ENCODE results near the gene ZBTB20.

Gene ZBTB20

GRCh38 chr3:114377426-114377825, 769.7 kb downstream of the ZBTB20 start:
- Histone ChIP-seq H3K9me3 (ENCODE audit: control insufficient read depth, low read length) (no peaks in the 10 kb centered on the region), H3K27ac (ENCODE audit: low read depth, low read length, severe bottlenecking) (no peak overlapping the region), H3K4me1 (ENCODE audit: control insufficient read depth, insufficient read depth, low read length, poor library complexity, severe bottlenecking) (peaks cover 30% of the 10 kb centered on the region), H3K36me3 (ENCODE audit: control insufficient read depth, insufficient read depth, low read length) (no peaks in the 10 kb centered on the region), H3K4me3 (ENCODE audit: extremely low read depth, insufficient read depth, low read length, poor library complexity, severe bottlenecking) (no peak overlapping the region)
- WGBS, 2 experiments (ENCODE audit: insufficient coverage in 2 of 2) = 87 to 94% methylated on average over 2 of the region's 4 CpGs

- H3K4me1 ChIP-seq (ENCODE audit: control insufficient read depth, insufficient read depth, low read length, poor library complexity, severe bottlenecking) = peaks cover 23% of the 10 kb centered on the region
- H3K4me3 ChIP-seq (ENCODE audit: extremely low read depth, insufficient read depth, low read length, poor library complexity, severe bottlenecking) = no peak overlapping the region
- no peaks in the 10 kb centered on the region for H3K36me3 ChIP-seq (ENCODE audit: control insufficient read depth, insufficient read depth, low read length)
- no peaks in the 10 kb centered on the region for H3K9me3 ChIP-seq (ENCODE audit: control insufficient read depth, low read length)
- 90 to 94% methylated on average over 4 to 6 of the region's 8 CpGs for WGBS, 2 experiments (ENCODE audit: insufficient coverage in 2 of 2)
- no peak overlapping the region for H3K27ac ChIP-seq (ENCODE audit: low read depth, low read length, severe bottlenecking)
Observed at GRCh38 chr3:114376516-114377185, 770.4 kb downstream of the ZBTB20 start.

- no peak overlapping the region for H3K4me3 ChIP-seq (ENCODE audit: extremely low read depth, insufficient read depth, low read length, poor library complexity, severe bottlenecking)
- peaks cover 15% of the 10 kb centered on the region for H3K4me1 ChIP-seq (ENCODE audit: control insufficient read depth, insufficient read depth, low read length, poor library complexity, severe bottlenecking)
Observed at GRCh38 chr3:114375608-114376421, 771.3 kb downstream of the ZBTB20 start.

GRCh38 chr3:114374433-114374990, 772.6 kb downstream of the ZBTB20 start:
- Histone ChIP-seq H3K27ac (ENCODE audit: low read depth, low read length, severe bottlenecking) (no peak overlapping the region), H3K9me3 (ENCODE audit: control insufficient read depth, low read length) (no peaks in the 10 kb centered on the region), H3K4me1 (ENCODE audit: control insufficient read depth, insufficient read depth, low read length, poor library complexity, severe bottlenecking) (peaks cover 5% of the 10 kb centered on the region), H3K4me3 (ENCODE audit: extremely low read depth, insufficient read depth, low read length, poor library complexity, severe bottlenecking) (no peak overlapping the region), H3K36me3 (ENCODE audit: control insufficient read depth, insufficient read depth, low read length) (no peaks in the 10 kb centered on the region)
- 85 to 89% methylated on average over 1 to 2 of the region's 2 CpGs for WGBS, 2 experiments (ENCODE audit: insufficient coverage in 2 of 2)

More at GRCh38 chr3:114375608-114376421, 771.3 kb downstream of the ZBTB20 start:
- no peaks in the 10 kb centered on the region for H3K9me3 ChIP-seq (ENCODE audit: control insufficient read depth, low read length)
- no peaks in the 10 kb centered on the region for H3K36me3 ChIP-seq (ENCODE audit: control insufficient read depth, insufficient read depth, low read length)
- 90 to 94% methylated on average over 4 to 5 of the region's 9 CpGs for WGBS, 2 experiments (ENCODE audit: insufficient coverage in 2 of 2)
- no peak overlapping the region for H3K27ac ChIP-seq (ENCODE audit: low read depth, low read length, severe bottlenecking)

GRCh38 chr3:114370537-114371174, 776.4 kb downstream of the ZBTB20 start:
- Histone ChIP-seq H3K36me3 (ENCODE audit: control insufficient read depth, insufficient read depth, low read length) (no peaks in the 10 kb centered on the region), H3K9me3 (ENCODE audit: control insufficient read depth, low read length) (no peaks in the 10 kb centered on the region), H3K27ac (ENCODE audit: low read depth, low read length, severe bottlenecking) (no peak overlapping the region), H3K4me3 (ENCODE audit: extremely low read depth, insufficient read depth, low read length, poor library complexity, severe bottlenecking) (no peak overlapping the region), H3K4me1 (ENCODE audit: control insufficient read depth, insufficient read depth, low read length, poor library complexity, severe bottlenecking) (peaks cover 3% of the 10 kb centered on the region)
- WGBS, 2 experiments (ENCODE audit: insufficient coverage in 2 of 2) = 42 to 89% methylated on average over 1 to 2 of the region's 3 CpGs

GRCh38 chr3:114365909-114366308, 781.2 kb downstream of the ZBTB20 start:
- Histone ChIP-seq H3K36me3 (ENCODE audit: control insufficient read depth, insufficient read depth, low read length) (no peaks in the 10 kb centered on the region), H3K4me3 (ENCODE audit: extremely low read depth, insufficient read depth, low read length, poor library complexity, severe bottlenecking) (no peak overlapping the region), H3K27ac (ENCODE audit: low read depth, low read length, severe bottlenecking) (no peak overlapping the region), H3K4me1 (ENCODE audit: control insufficient read depth, insufficient read depth, low read length, poor library complexity, severe bottlenecking) (peaks cover 18% of the 10 kb centered on the region), H3K9me3 (ENCODE audit: control insufficient read depth, low read length) (no peaks in the 10 kb centered on the region)
- no CpG with 5 or more reads among the region's 3 CpGs for WGBS, 2 experiments (ENCODE audit: insufficient coverage in 2 of 2)

- Histone ChIP-seq H3K36me3 (ENCODE audit: control insufficient read depth, insufficient read depth, low read length) (no peaks in the 10 kb centered on the region), H3K27ac (ENCODE audit: low read depth, low read length, severe bottlenecking) (no peak overlapping the region), H3K4me1 (ENCODE audit: control insufficient read depth, insufficient read depth, low read length, poor library complexity, severe bottlenecking) (peaks cover 18% of the 10 kb centered on the region), H3K4me3 (ENCODE audit: extremely low read depth, insufficient read depth, low read length, poor library complexity, severe bottlenecking) (no peak overlapping the region), H3K9me3 (ENCODE audit: control insufficient read depth, low read length) (no peaks in the 10 kb centered on the region)
- WGBS, 2 experiments (ENCODE audit: insufficient coverage in 2 of 2) = 100% methylated on average over 1 of the region's 6 CpGs; no CpG with 5 or more reads in 1 of the 2 experiments
Observed at GRCh38 chr3:114364806-114365654, 782.1 kb downstream of the ZBTB20 start.

- no peaks in the 10 kb centered on the region for H3K9me3 ChIP-seq (ENCODE audit: control insufficient read depth, low read length)
- 88 to 100% methylated on average over 1 of the region's 1 CpG for WGBS, 2 experiments (ENCODE audit: insufficient coverage in 2 of 2)
- peak overlapping the region; percentile 7 for H3K27ac ChIP-seq (ENCODE audit: low read depth, low read length, severe bottlenecking)
- no peak overlapping the region for H3K4me3 ChIP-seq (ENCODE audit: extremely low read depth, insufficient read depth, low read length, poor library complexity, severe bottlenecking)
- no peaks in the 10 kb centered on the region for H3K36me3 ChIP-seq (ENCODE audit: control insufficient read depth, insufficient read depth, low read length)
- H3K4me1 ChIP-seq (ENCODE audit: control insufficient read depth, insufficient read depth, low read length, poor library complexity, severe bottlenecking) = peaks cover 18% of the 10 kb centered on the region
Observed at GRCh38 chr3:114363554-114364202, 783.4 kb downstream of the ZBTB20 start.

GRCh38 chr3:114362815-114363214, 784.3 kb downstream of the ZBTB20 start:
- no peak overlapping the region for H3K27ac ChIP-seq (ENCODE audit: low read depth, low read length, severe bottlenecking)
- no peak overlapping the region for H3K4me3 ChIP-seq (ENCODE audit: extremely low read depth, insufficient read depth, low read length, poor library complexity, severe bottlenecking)
- H3K4me1 ChIP-seq (ENCODE audit: control insufficient read depth, insufficient read depth, low read length, poor library complexity, severe bottlenecking) = peaks cover 18% of the 10 kb centered on the region
- H3K36me3 ChIP-seq (ENCODE audit: control insufficient read depth, insufficient read depth, low read length) = no peaks in the 10 kb centered on the region
- no CpG with 5 or more reads among the region's 1 CpG for WGBS, 2 experiments (ENCODE audit: insufficient coverage in 2 of 2)
- no peaks in the 10 kb centered on the region for H3K9me3 ChIP-seq (ENCODE audit: control insufficient read depth, low read length)

- Histone ChIP-seq H3K27ac (ENCODE audit: low read depth, low read length, severe bottlenecking) (no peak overlapping the region), H3K36me3 (ENCODE audit: control insufficient read depth, insufficient read depth, low read length) (no peaks in the 10 kb centered on the region), H3K4me1 (ENCODE audit: control insufficient read depth, insufficient read depth, low read length, poor library complexity, severe bottlenecking) (peaks cover 18% of the 10 kb centered on the region), H3K9me3 (ENCODE audit: control insufficient read depth, low read length) (no peaks in the 10 kb centered on the region), H3K4me3 (ENCODE audit: extremely low read depth, insufficient read depth, low read length, poor library complexity, severe bottlenecking) (no peak overlapping the region)
Observed at GRCh38 chr3:114361391-114361790, 785.7 kb downstream of the ZBTB20 start.
